Transverse colon (tissue), 4 donors: ENCODE data around the gene FUT6. TPM values are rescaled to one million over a fixed set of nuclear protein-coding genes. Genes with fewer than 3 reads are reported as not detected.
"Not testable (repeated sequence)": the region's sequence is repeated elsewhere in the genome, so short reads cannot be mapped to it uniquely, and the experiment has no call there.

Experiments
- DNase-seq: peaks from one replicate; pipeline ENCODE4 v3.0.0-alpha.2; 2019
- H3K27ac ChIP-seq, 4 donors: fragments of 200-600 bp; sonication (generic); 2 replicates each; pipeline ENCODE4 v1.5.1; 2016 to 2018; ENCODE audit warnings: inconsistent platforms in 4 of 4
- H3K27me3 ChIP-seq: fragments of 200-600 bp; sonication (generic); 2 replicates; pipeline ENCODE4 v1.5.1; 2017; ENCODE audit warnings: inconsistent platforms
- H3K36me3 ChIP-seq, 4 donors: fragments of 200-600 bp; sonication (generic); 2 replicates each; pipeline ENCODE4 v1.5.1; 2017 to 2019; ENCODE audit warnings: inconsistent platforms in 4 of 4
- H3K4me1 ChIP-seq, 4 donors: fragments of 200-600 bp; sonication (generic); 2 replicates each; pipeline ENCODE4 v1.5.1; 2017 to 2020; ENCODE audit warnings: inconsistent platforms in 4 of 4
- H3K4me3 ChIP-seq, 4 donors: fragments of 200-600 bp; sonication (generic); 1 replicate in 1 of 4; 2 replicates in 3 of 4; pipeline versions ENCODE4 v1.5.1 to v1.6.1; 2017 to 2019; ENCODE audit warnings: inconsistent platforms in 4 of 4
- H3K9me3 ChIP-seq, 2 donors: fragments of 200-600 bp; sonication (generic); 2 replicates each; pipeline ENCODE4 v1.5.1; 2017 to 2019; ENCODE audit warnings: inconsistent platforms in 2 of 2
- CTCF ChIP-seq, 5 experiments: fragments of 200-600 bp in 3 of 5; fragments of 450-650 bp in 2 of 5; sonication (generic) in 3 of 5; IDR thresholded peaks; 1 replicate in 2 of 5; 2 replicates in 3 of 5; pipeline ENCODE4 v1.5.1; 2016 to 2017; ENCODE audit warnings: antibody characterized with exemption in 5 of 5, inconsistent platforms in 3 of 5, mild to moderate bottlenecking in 2 of 5, moderate library complexity in 1 of 5
- EP300 ChIP-seq: sonication (generic); formaldehyde crosslinking; IDR thresholded peaks from one replicate; pipeline ENCODE4 v1.6.1; 2017; ENCODE audit warnings: antibody characterized with exemption, low read depth
- POLR2AphosphoS5 ChIP-seq, 3 donors: sonication (generic); formaldehyde crosslinking; IDR thresholded peaks; one replicate each; pipeline ENCODE4 v1.6.1; 2016; ENCODE audit warnings: antibody characterized with exemption in 3 of 3
- WGBS, 2 donors: methylation state at CpG; one replicate each; pipeline ENCODE4 v1.1.5; 2018; ENCODE audit warnings: low coverage in 1 of 2; 5-methylcytosine and 5-hydroxymethylcytosine counted together
- in situ Hi-C, 4 donors: fragments of 200-750 bp; cut with MboI; loops; one replicate each; pipeline versions ENCODE4 v1.15.0 to v1.15.1; 2017; ENCODE audit warnings: low sequenced_read_pairs in 3 of 4, low pct_ligation_motif_present in 1 of 4, low pct_unique_long_range_greater_than_20kb in 1 of 4
- intact Hi-C: fragments of 100-400 bp; cut with DNase I; formaldehyde crosslinking; loops from one replicate; pipeline ENCODE4 v1.15.1; 2023; ENCODE audit warnings: low total_unique reads
- total RNA-seq, 4 donors: library from RNA; depleted of rRNA; stranded (reverse); fragments of >200 nt; gene quantifications; one replicate each; pipeline ENCODE4 v1.1.0, GENCODE V29; 2016

The FUT6 gene
- total RNA-seq = 100 to 1,000 TPM in 2 of 4 donors, 10 to 100 TPM in 2; 71.9 to 251 (median 115) TPM

- Histone ChIP-seq H3K9me3 (no peaks in the 10 kb centered on the region), H3K4me1 (peaks cover 0 to 29% (median 19%) of the 10 kb centered on the region in 4 donors), H3K27me3 (no peaks in the 10 kb centered on the region), H3K36me3 (no peaks in the 10 kb centered on the region), H3K27ac (peak within 1 kb of the TSS; percentile 84 to 94 (median 87)), H3K4me3 (peak within 1 kb of the TSS in 3 of 4 donors; percentile 41 to 63 (median 42))
- TF ChIP-seq CTCF (IDR thresholded peaks at IDR 0.05) = no peak
- peak in 2 of 3 donors; percentile 16 to 64 for TF ChIP-seq POLR2AphosphoS5 (IDR thresholded peaks at IDR 0.05)
- in situ Hi-C loops = no loop called here
- intact Hi-C loops = no loop called here
- peak; percentile 61 for DNase-seq
- WGBS, 2 donors = 60 to 70% methylated on average over 1 to 9 of the region's 9 CpGs
These were observed at the start of gene FUT6 for GRCh38 chr19:5839065-5840017. Gene FUT6 (minus strand): TSS chr19:5839702. CDS start chr19:5832567, 7,135 bp downstream.

- H3K27me3 ChIP-seq = peaks cover 29% of the 10 kb centered on the region
- H3K36me3 ChIP-seq, H3K9me3 ChIP-seq, H3K27ac ChIP-seq, H3K4me3 ChIP-seq, intact Hi-C loops, DNase-seq: not testable (repeated sequence)
- peaks cover 12 to 14% (median 12%) of the 10 kb centered on the region in 4 donors for H3K4me1 ChIP-seq
- 68 to 74% methylated on average over 11 of the region's 11 CpGs for WGBS, 2 donors
- in situ Hi-C loops = loop anchor here in 2 of 4 donors (10.0 kb wide), 2 partner anchors 69 to 79 kb away; partner anchors contain the start of gene NRTN (in 1 of the 2)
These were observed 44.7 kb upstream of the FUT6 start for GRCh38 chr19:5884065-5884811.

GRCh38 chr19:5883157-5883873 lies 43.8 kb upstream of the FUT6 start:
- in situ Hi-C loops = loop anchor here in 2 of 4 donors (10.0 kb wide), 2 partner anchors 69 to 79 kb away; partner anchors contain the start of gene NRTN (in 1 of the 2)
- H3K27me3 ChIP-seq = peaks cover 34% of the 10 kb centered on the region
- H3K4me3 ChIP-seq, DNase-seq, H3K36me3 ChIP-seq, intact Hi-C loops, H3K9me3 ChIP-seq: not testable (repeated sequence)
- WGBS, 2 donors = 63 to 86% methylated on average over 8 to 13 of the region's 13 CpGs
- peak overlapping the region in 3 of 4 donors; percentile 34 to 58 (median 37) for H3K27ac ChIP-seq
- peaks cover 12 to 15% (median 13%) of the 10 kb centered on the region in 4 donors for H3K4me1 ChIP-seq

- in situ Hi-C loops (loop anchor here in 2 of 4 donors (10.0 kb wide), 2 partner anchors 68 to 78 kb away; partner anchors contain the start of gene NRTN (in 1 of the 2)), intact Hi-C loops (no loop called here)
- Histone ChIP-seq H3K4me1 (peaks cover 12 to 15% (median 13%) of the 10 kb centered on the region in 4 donors), H3K9me3 (no peaks in the 10 kb centered on the region), H3K27me3 (peaks cover 42% of the 10 kb centered on the region), H3K27ac (peak overlapping the region; percentile 43 to 82 (median 67)), H3K4me3 (no peak overlapping the region), H3K36me3 (no peaks in the 10 kb centered on the region)
- no peak for TF ChIP-seq POLR2AphosphoS5 (IDR thresholded peaks at IDR 0.05)
- TF ChIP-seq EP300 = no peak
- 20 to 58% methylated on average over 1 to 9 of the region's 9 CpGs for WGBS, 2 donors
- DNase-seq = no peak
These were observed 43.0 kb upstream of the FUT6 start for GRCh38 chr19:5882421-5882968.
